ENCODE measurements around the gene HPDL.

The HPDL gene

DNA sequence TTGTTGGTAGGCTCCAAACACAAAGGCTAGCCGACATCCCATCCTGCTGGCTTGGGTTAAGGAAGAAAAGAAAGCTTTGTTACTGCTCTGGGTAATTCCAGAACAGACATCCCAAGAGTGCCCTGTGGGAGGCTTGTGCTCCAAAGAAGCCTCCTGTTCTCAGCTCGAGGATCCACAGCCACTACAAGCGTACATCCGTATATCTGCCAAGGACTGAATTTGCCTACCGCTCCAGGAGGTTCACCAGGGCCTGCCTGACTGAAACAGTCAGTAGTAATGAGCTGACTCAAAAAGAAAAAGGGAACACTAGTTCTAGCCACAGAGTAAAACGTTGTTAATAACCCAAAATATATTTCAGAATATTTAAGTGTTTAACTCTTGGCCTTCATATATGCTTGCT lies 38.4 kb downstream of the HPDL start:
- Histone ChIP-seq H3K27me3 (ENCODE audit: control insufficient read depth in 3 of 3, insufficient read depth in 3 of 3, low read depth in 1 of 3, low read length in 3 of 3) (peaks cover 0 to 16% (median 0%) of the 10 kb centered on the region in 3 experiments), H3K18ac (ENCODE audit: low read length) (no peak overlapping the region), H3K23ac (ENCODE audit: low read depth, low read length, poor library complexity) (no peak overlapping the region), H2BK5ac (ENCODE audit: low read length) (no peak overlapping the region), H3K4me2 (ENCODE audit: insufficient read depth, low read length, poor library complexity, severe bottlenecking) (no peak overlapping the region), H3K4me3 (ENCODE audit: low read length in 2 of 2) (no peak overlapping the region), H2BK120ac (ENCODE audit: low read depth, low read length) (no peak overlapping the region), H3K27ac (replicated peaks; ENCODE audit: low read length) (no peak overlapping the region), H3K9ac (ENCODE audit: low read depth, low read length, poor library complexity) (no peak overlapping the region), H3K4me1 (ENCODE audit: control insufficient read depth in 2 of 2, insufficient read depth in 1 of 2, low read depth in 1 of 2, low read length in 2 of 2) (peaks cover 0 to 5% of the 10 kb centered on the region in 2 donors), H3K36me3 (replicated peaks in 1 of 2; ENCODE audit: control insufficient read depth in 2 of 2, insufficient read depth in 2 of 2, low read length in 2 of 2) (no peaks in the 10 kb centered on the region), H3K9me3 (replicated peaks in 1 of 2; ENCODE audit: control insufficient read depth in 2 of 2, insufficient read depth in 1 of 2, low read depth in 1 of 2, low read length in 2 of 2) (peaks cover 0 to 3% of the 10 kb centered on the region in 2 donors), H3K4ac (ENCODE audit: low read length) (no peak overlapping the region), H2AK5ac (ENCODE audit: low read depth, low read length) (no peak overlapping the region), H2BK12ac (ENCODE audit: low read length) (no peak overlapping the region), H2AFZ (ENCODE audit: low read length) (peak overlapping the region; percentile 70), H2BK15ac (ENCODE audit: low read length) (no peak overlapping the region), H4K8ac (ENCODE audit: low read depth, low read length) (no peak overlapping the region), H3K79me1 (ENCODE audit: low read depth, low read length) (no peaks in the 10 kb centered on the region), H3K14ac (ENCODE audit: low read length) (no peak overlapping the region), H4K91ac (ENCODE audit: low read depth, low read length, poor library complexity) (no peak overlapping the region)
- DNase-seq (ENCODE audit: low spot score) = no peak
- no CpG with 5 or more reads among the region's 6 CpGs for WGBS, 2 donors (ENCODE audit: extremely low coverage in 2 of 2, insufficient read length in 2 of 2, insufficient replicate concordance in 1 of 2)

DNA sequence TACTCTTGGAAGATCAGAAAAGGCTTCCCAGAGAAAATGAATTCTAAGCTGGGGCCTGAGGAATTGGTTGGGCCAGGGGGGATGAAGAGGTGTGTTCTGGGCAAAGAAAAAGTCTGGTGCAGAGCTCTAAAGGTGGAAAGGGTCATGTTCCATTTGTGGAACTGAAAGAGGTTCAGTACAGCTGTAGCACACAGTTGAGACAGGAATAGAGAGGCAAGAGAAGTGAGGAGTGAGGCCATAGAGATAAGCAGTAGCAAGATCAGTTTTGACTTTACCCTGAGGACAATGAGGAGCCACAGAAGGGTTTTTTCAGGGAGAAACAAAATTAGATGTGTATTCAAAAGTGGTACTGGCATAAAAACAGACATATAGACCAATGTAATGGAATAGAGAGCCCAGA lies 43.9 kb downstream of the HPDL start:
- Histone ChIP-seq H3K36me3 (replicated peaks in 1 of 2; ENCODE audit: control insufficient read depth in 2 of 2, insufficient read depth in 2 of 2, low read length in 2 of 2) (no peaks in the 10 kb centered on the region), H3K4me1 (ENCODE audit: control insufficient read depth in 2 of 2, insufficient read depth in 1 of 2, low read depth in 1 of 2, low read length in 2 of 2) (no peaks in the 10 kb centered on the region), H2BK12ac (ENCODE audit: low read length) (no peak overlapping the region), H3K23ac (ENCODE audit: low read depth, low read length, poor library complexity) (no peak overlapping the region), H3K9ac (ENCODE audit: low read depth, low read length, poor library complexity) (no peak overlapping the region), H4K8ac (ENCODE audit: low read depth, low read length) (no peak overlapping the region), H4K91ac (ENCODE audit: low read depth, low read length, poor library complexity) (no peak overlapping the region), H3K27me3 (ENCODE audit: control insufficient read depth in 3 of 3, insufficient read depth in 3 of 3, low read depth in 1 of 3, low read length in 3 of 3) (no peaks in the 10 kb centered on the region), H3K4ac (ENCODE audit: low read length) (no peak overlapping the region), H3K4me3 (ENCODE audit: low read length in 2 of 2) (no peak overlapping the region), H2AK5ac (ENCODE audit: low read depth, low read length) (no peak overlapping the region), H2BK5ac (ENCODE audit: low read length) (no peak overlapping the region), H3K27ac (replicated peaks; ENCODE audit: low read length) (no peak overlapping the region), H3K18ac (ENCODE audit: low read length) (no peak overlapping the region), H3K4me2 (ENCODE audit: insufficient read depth, low read length, poor library complexity, severe bottlenecking) (no peak overlapping the region), H3K14ac (ENCODE audit: low read length) (no peak overlapping the region), H2BK15ac (ENCODE audit: low read length) (no peak overlapping the region), H3K79me1 (ENCODE audit: low read depth, low read length) (no peaks in the 10 kb centered on the region), H2BK120ac (ENCODE audit: low read depth, low read length) (no peak overlapping the region), H2AFZ (ENCODE audit: low read length) (no peak overlapping the region), H3K9me3 (replicated peaks in 1 of 2; ENCODE audit: control insufficient read depth in 2 of 2, insufficient read depth in 1 of 2, low read depth in 1 of 2, low read length in 2 of 2) (no peaks in the 10 kb centered on the region)
- no peak for DNase-seq (ENCODE audit: low spot score)

DNA sequence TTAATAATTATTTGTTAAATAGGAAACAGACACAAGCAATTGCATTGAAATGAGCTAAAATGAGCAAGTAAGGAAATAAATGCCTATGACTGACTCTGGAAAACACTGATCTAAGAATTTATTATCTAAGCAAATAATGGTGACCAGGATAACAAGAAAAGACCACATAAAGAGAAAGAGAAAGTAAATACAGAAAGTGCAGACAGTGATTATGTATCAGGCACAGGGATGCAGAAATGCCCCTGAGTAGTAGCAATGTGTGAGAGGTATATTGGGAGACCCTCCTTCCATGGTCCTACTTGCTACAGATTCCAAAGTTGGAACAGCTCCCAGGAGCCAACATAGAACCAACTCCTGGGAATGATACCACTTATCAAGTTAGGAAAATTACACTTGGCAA lies 46.9 kb downstream of the HPDL start:
- H3K79me1 ChIP-seq (ENCODE audit: low read depth, low read length) = no peaks in the 10 kb centered on the region
- H2AK5ac ChIP-seq (ENCODE audit: low read depth, low read length) = no peak overlapping the region
- H3K4me3 ChIP-seq (ENCODE audit: low read length in 2 of 2) = no peak overlapping the region
- H3K4ac ChIP-seq (ENCODE audit: low read length) = no peak overlapping the region
- no peak overlapping the region for H4K91ac ChIP-seq (ENCODE audit: low read depth, low read length, poor library complexity)
- no peak overlapping the region for H3K18ac ChIP-seq (ENCODE audit: low read length)
- H3K27ac ChIP-seq (replicated peaks; ENCODE audit: low read length) = no peak overlapping the region
- no peak overlapping the region for H2BK15ac ChIP-seq (ENCODE audit: low read length)
- no peak overlapping the region for H3K23ac ChIP-seq (ENCODE audit: low read depth, low read length, poor library complexity)
- H3K14ac ChIP-seq (ENCODE audit: low read length) = no peak overlapping the region
- no peaks in the 10 kb centered on the region for H3K27me3 ChIP-seq (ENCODE audit: control insufficient read depth in 3 of 3, insufficient read depth in 3 of 3, low read depth in 1 of 3, low read length in 3 of 3)
- H3K9me3 ChIP-seq (replicated peaks in 1 of 2; ENCODE audit: control insufficient read depth in 2 of 2, insufficient read depth in 1 of 2, low read depth in 1 of 2, low read length in 2 of 2) = no peaks in the 10 kb centered on the region
- H2BK120ac ChIP-seq (ENCODE audit: low read depth, low read length) = no peak overlapping the region
- H3K36me3 ChIP-seq (replicated peaks in 1 of 2; ENCODE audit: control insufficient read depth in 2 of 2, insufficient read depth in 2 of 2, low read length in 2 of 2) = no peaks in the 10 kb centered on the region
- no peak for DNase-seq (ENCODE audit: low spot score)
- H2BK12ac ChIP-seq (ENCODE audit: low read length) = no peak overlapping the region
- no peak overlapping the region for H3K9ac ChIP-seq (ENCODE audit: low read depth, low read length, poor library complexity)
- H3K4me1 ChIP-seq (ENCODE audit: control insufficient read depth in 2 of 2, insufficient read depth in 1 of 2, low read depth in 1 of 2, low read length in 2 of 2) = no peaks in the 10 kb centered on the region
- H2BK5ac ChIP-seq (ENCODE audit: low read length) = no peak overlapping the region
- H4K8ac ChIP-seq (ENCODE audit: low read depth, low read length) = no peak overlapping the region
- H3K4me2 ChIP-seq (ENCODE audit: insufficient read depth, low read length, poor library complexity, severe bottlenecking) = no peak overlapping the region
- H2AFZ ChIP-seq (ENCODE audit: low read length) = no peak overlapping the region

DNA sequence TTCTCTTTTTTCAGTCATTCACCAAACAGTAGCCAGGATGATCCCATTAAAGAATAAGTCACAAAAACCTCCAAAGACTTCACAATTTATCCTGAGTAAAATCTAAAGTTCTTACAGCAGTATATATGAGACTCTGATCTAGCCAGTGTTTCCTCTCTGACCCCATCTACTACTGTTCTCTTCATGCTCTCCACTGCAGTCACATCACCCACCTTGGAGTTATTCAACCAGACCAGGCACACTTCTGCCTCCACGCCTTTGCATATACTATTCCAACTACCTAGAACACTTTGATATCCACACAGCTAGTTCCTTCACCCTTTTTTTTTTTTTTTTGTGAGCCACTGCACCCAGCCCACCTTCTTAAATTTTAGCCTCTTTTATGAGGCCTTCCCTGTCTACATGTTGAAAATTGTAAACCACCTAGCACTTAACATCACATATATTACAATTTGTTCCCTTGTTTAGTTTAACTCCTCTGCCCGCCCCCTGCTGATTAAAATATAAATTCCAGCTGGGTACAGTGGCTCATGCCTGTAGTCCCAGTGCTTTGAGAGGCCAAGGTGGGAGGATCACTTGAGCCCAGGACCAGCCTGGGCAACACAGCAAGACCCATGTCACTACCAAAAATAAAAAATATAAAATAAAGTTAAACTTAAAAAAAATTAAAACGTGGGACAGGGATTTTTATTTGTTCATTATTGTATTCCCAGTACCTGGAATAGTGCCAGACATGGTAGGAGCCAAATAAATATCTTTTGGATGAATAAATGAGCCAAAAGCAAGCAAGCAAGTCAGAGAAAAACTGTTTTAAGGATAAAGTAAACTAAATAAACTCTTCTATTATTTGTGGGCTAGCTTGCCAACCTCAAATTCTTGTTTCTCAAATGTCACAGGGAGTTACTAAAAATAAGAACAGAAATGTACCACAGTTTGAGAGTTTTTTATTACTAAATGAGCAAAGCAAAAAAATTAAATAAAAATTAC lies 48.7 kb downstream of the HPDL start:
- no peak overlapping the region for H2AFZ ChIP-seq (ENCODE audit: low read length)
- no peak overlapping the region for H4K8ac ChIP-seq (ENCODE audit: low read depth, low read length)
- H2BK120ac ChIP-seq (ENCODE audit: low read depth, low read length) = no peak overlapping the region
- DNase-seq (ENCODE audit: low spot score) = no peak
- no peak overlapping the region for H3K14ac ChIP-seq (ENCODE audit: low read length)
- no peak overlapping the region for H3K27ac ChIP-seq (replicated peaks; ENCODE audit: low read length)
- H3K18ac ChIP-seq (ENCODE audit: low read length) = no peak overlapping the region
- H3K79me1 ChIP-seq (ENCODE audit: low read depth, low read length) = no peaks in the 10 kb centered on the region
- no peak overlapping the region for H3K9ac ChIP-seq (ENCODE audit: low read depth, low read length, poor library complexity)
- no peak overlapping the region for H3K4me2 ChIP-seq (ENCODE audit: insufficient read depth, low read length, poor library complexity, severe bottlenecking)
- no peak overlapping the region for H2BK12ac ChIP-seq (ENCODE audit: low read length)
- H2BK5ac ChIP-seq (ENCODE audit: low read length) = no peak overlapping the region
- no peak overlapping the region for H3K23ac ChIP-seq (ENCODE audit: low read depth, low read length, poor library complexity)
- no peaks in the 10 kb centered on the region for H3K27me3 ChIP-seq (ENCODE audit: control insufficient read depth in 3 of 3, insufficient read depth in 3 of 3, low read depth in 1 of 3, low read length in 3 of 3)
- H2BK15ac ChIP-seq (ENCODE audit: low read length) = no peak overlapping the region
- no peaks in the 10 kb centered on the region for H3K4me1 ChIP-seq (ENCODE audit: control insufficient read depth in 2 of 2, insufficient read depth in 1 of 2, low read depth in 1 of 2, low read length in 2 of 2)
- no peaks in the 10 kb centered on the region for H3K36me3 ChIP-seq (replicated peaks in 1 of 2; ENCODE audit: control insufficient read depth in 2 of 2, insufficient read depth in 2 of 2, low read length in 2 of 2)
- H3K9me3 ChIP-seq (replicated peaks in 1 of 2; ENCODE audit: control insufficient read depth in 2 of 2, insufficient read depth in 1 of 2, low read depth in 1 of 2, low read length in 2 of 2) = no peaks in the 10 kb centered on the region
- no peak overlapping the region for H3K4ac ChIP-seq (ENCODE audit: low read length)
- H3K4me3 ChIP-seq (ENCODE audit: low read length in 2 of 2) = no peak overlapping the region
- H2AK5ac ChIP-seq (ENCODE audit: low read depth, low read length) = no peak overlapping the region
- no peak overlapping the region for H4K91ac ChIP-seq (ENCODE audit: low read depth, low read length, poor library complexity)
- no CpG with 5 or more reads among the region's 3 CpGs for WGBS, 2 donors (ENCODE audit: extremely low coverage in 2 of 2, insufficient read length in 2 of 2, insufficient replicate concordance in 1 of 2)
